MCF 10A (cell line): ENCODE data around the gene ZNF695. TPM values are rescaled to one million over a fixed set of nuclear protein-coding genes. Genes with fewer than 3 reads are reported as not detected.

Source experiments
- BruUV-seq: library from RNA; stranded (reverse); fragments of 400-500 nt; replicated peaks from 2 replicates; lab custom pipeline; 2021; lab: Mats Ljungman, UMichigan
- CTCF ChIA-PET: fragments of 300-600 bp; sonication (Branson Sonifier 250); formaldehyde crosslinking; extraction: SDS; loops from one replicate; lab custom pipeline; 2021; ENCODE audit warnings: antibody characterized with exemption, inconsistent platforms; lab: Yijun Ruan, JAX
- POLR2A ChIA-PET: fragments of 300-600, 350-650 bp; sonication (Branson Sonifier 250); formaldehyde crosslinking; extraction: SDS; loops from one replicate; lab custom pipeline; 2020; ENCODE audit warnings: antibody characterized with exemption, inconsistent platforms; lab: Yijun Ruan, JAX
- DNase-seq: peaks from one replicate; pipeline ENCODE4 v3.0.0-alpha.2; 2018; ENCODE audit not compliant: unreplicated experiment
- H3K27ac Mint-ChIP-seq: one replicate; pipeline ENCODE4 v1.8.0; 2022; ENCODE audit warnings: mild to moderate bottlenecking, low read depth, mixed read lengths; ENCODE audit not compliant: unreplicated experiment
- H3K27me3 Mint-ChIP-seq: one replicate; pipeline ENCODE4 v1.8.0; 2022; ENCODE audit warnings: mixed read lengths; ENCODE audit not compliant: insufficient read depth, unreplicated experiment
- H3K36me3 Mint-ChIP-seq: one replicate; pipeline ENCODE4 v1.8.0; 2022; ENCODE audit warnings: mild to moderate bottlenecking, moderate library complexity, mixed read lengths; ENCODE audit not compliant: insufficient read depth, unreplicated experiment
- H3K4me1 Mint-ChIP-seq: one replicate; pipeline ENCODE4 v1.8.0; 2022; ENCODE audit warnings: mixed read lengths; ENCODE audit not compliant: insufficient read depth, unreplicated experiment
- H3K4me3 Mint-ChIP-seq: one replicate; pipeline ENCODE4 v1.8.0; 2022; ENCODE audit warnings: mild to moderate bottlenecking, moderate library complexity, mixed read lengths; ENCODE audit not compliant: unreplicated experiment
- H3K9me3 Mint-ChIP-seq: one replicate; pipeline ENCODE4 v1.8.0; 2022; ENCODE audit warnings: mixed read lengths; ENCODE audit not compliant: unreplicated experiment
- CTCF ChIP-seq: fragments of 200-600 bp; IDR thresholded peaks from one replicate; pipeline ENCODE4 v1.8.0; 2022; ENCODE audit warnings: antibody characterized with exemption, mild to moderate bottlenecking; ENCODE audit not compliant: unreplicated experiment
- intact Hi-C: fragments of 100-400 bp; cut with micrococcal nuclease; formaldehyde crosslinking; loops from 2 replicates; pipeline ENCODE4 v1.14.1; 2022
- total RNA-seq: library from RNA; stranded (reverse); gene quantifications from 2 replicates; pipeline ENCODE4 v1.2.3, GENCODE V29; 2022

ZNF695 gene
- total RNA-seq, 1 experiment from 2014 or later: 13.8 TPM

- H3K9me3 Mint-ChIP-seq: peaks cover 82% of the 10 kb centered on the region
- intact Hi-C loops: no loop called here
- BruUV-seq: no TSS peak
- H3K4me1 Mint-ChIP-seq: no peaks in the 10 kb centered on the region
- no peak for TF ChIP-seq CTCF
- POLR2A ChIA-PET: interaction anchor here (0.7 kb wide), 1 partner anchor 846 kb away, joined by 3 read pairs; no protein-coding TSS in a partner anchor
- CTCF ChIA-PET: interaction anchor here (1.3 kb wide), 1 partner anchor 21 kb away, joined by 3 read pairs; no protein-coding TSS in a partner anchor
- no peaks in the 10 kb centered on the region for H3K27me3 Mint-ChIP-seq
- no peak overlapping the region for H3K4me3 Mint-ChIP-seq
- no peak overlapping the region for H3K27ac Mint-ChIP-seq
- H3K36me3 Mint-ChIP-seq: peaks cover 76% of the 10 kb centered on the region
- no peak for DNase-seq
Measured at GRCh38 chr1:246988316-246988715, 19.5 kb downstream of the ZNF695 start.

- H3K4me1 Mint-ChIP-seq: no peaks in the 10 kb centered on the region
- no TSS peak for BruUV-seq
- CTCF ChIA-PET: interaction anchor here (0.6 to 1.3 kb wide), 4 partner anchors 16 to 51 kb away, joined by 3 to 4 read pairs (median 3); no protein-coding TSS in a partner anchor
- no peak overlapping the region for H3K27ac Mint-ChIP-seq
- peak; percentile 22 for DNase-seq
- peaks cover 76% of the 10 kb centered on the region for H3K36me3 Mint-ChIP-seq
- intact Hi-C loops: no loop called here
- H3K4me3 Mint-ChIP-seq: no peak overlapping the region
- H3K27me3 Mint-ChIP-seq: no peaks in the 10 kb centered on the region
- peaks cover 76% of the 10 kb centered on the region for H3K9me3 Mint-ChIP-seq
- TF ChIP-seq CTCF: no peak
- POLR2A ChIA-PET: interaction anchor here (1.0 kb wide), 2 partner anchors 10 to 20 kb away, joined by 3 to 4 read pairs; no protein-coding TSS in a partner anchor
Measured at GRCh38 chr1:246987083-246987690, 20.7 kb downstream of the ZNF695 start.

GRCh38 chr1:246978785-246979184, 29.1 kb downstream of the ZNF695 start:
- Mint-ChIP-seq H3K36me3 (peaks cover 24% of the 10 kb centered on the region), H3K27ac (no peak overlapping the region), H3K4me1 (no peaks in the 10 kb centered on the region), H3K27me3 (no peaks in the 10 kb centered on the region), H3K9me3 (peaks cover 71% of the 10 kb centered on the region), H3K4me3 (no peak overlapping the region)
- ChIA-PET CTCF (no interaction called here), POLR2A (interaction anchor here (0.6 kb wide), 1 partner anchor 100 kb away, joined by 3 read pairs; the partner anchor contains the start of gene ZNF670)
- no TSS peak for BruUV-seq
- DNase-seq: no peak
- TF ChIP-seq CTCF: no peak
- intact Hi-C loops: no loop called here

GRCh38 chr1:246978281-246978680, 29.6 kb downstream of the ZNF695 start:
- no peak for DNase-seq
- intact Hi-C loops: no loop called here
- CTCF ChIA-PET: interaction anchor here (0.6 to 1.7 kb wide), 2 partner anchors 15 to 29 kb away, joined by 3 to 4 read pairs; no protein-coding TSS in a partner anchor
- peaks cover 68% of the 10 kb centered on the region for H3K9me3 Mint-ChIP-seq
- no TSS peak for BruUV-seq
- no peaks in the 10 kb centered on the region for H3K4me1 Mint-ChIP-seq
- no peak overlapping the region for H3K27ac Mint-ChIP-seq
- H3K27me3 Mint-ChIP-seq: no peaks in the 10 kb centered on the region
- H3K4me3 Mint-ChIP-seq: no peak overlapping the region
- peaks cover 19% of the 10 kb centered on the region for H3K36me3 Mint-ChIP-seq
- TF ChIP-seq CTCF: no peak
- POLR2A ChIA-PET: interaction anchor here (0.6 kb wide), 1 partner anchor 100 kb away, joined by 3 read pairs; the partner anchor contains the start of gene ZNF670
